ENCODE measurements around the gene SLFN13.
"Not testable (repeated sequence)": the region's sequence is repeated elsewhere in the genome, so short reads cannot be mapped to it uniquely, and the experiment has no call there.

The SLFN13 gene

GRCh38 chr17:35393783-35394182 is 54.8 kb downstream of the SLFN13 start:
- not testable (repeated sequence) for H3K4me1 ChIP-seq (ENCODE audit: control insufficient read depth, insufficient read depth, low read length); H3K36me3 ChIP-seq (ENCODE audit: control insufficient read depth, insufficient read depth, low read length); H3K9ac ChIP-seq (ENCODE audit: low read length); H3K27me3 ChIP-seq (ENCODE audit: control insufficient read depth, insufficient read depth, low read length); H3K27ac ChIP-seq (ENCODE audit: low read depth, low read length); H3K4me3 ChIP-seq (ENCODE audit: low read depth, low read length)
- H3K9me3 ChIP-seq (ENCODE audit: control insufficient read depth, insufficient read depth, low read depth, low read length) = peaks cover 15% of the 10 kb centered on the region

- no peak overlapping the region for H3K27ac ChIP-seq (ENCODE audit: low read depth, low read length)
- H3K4me1 ChIP-seq (ENCODE audit: control insufficient read depth, insufficient read depth, low read length) = no peaks in the 10 kb centered on the region
- H3K9me3 ChIP-seq (ENCODE audit: control insufficient read depth, insufficient read depth, low read depth, low read length) = peaks cover 16% of the 10 kb centered on the region
- H3K27me3 ChIP-seq (ENCODE audit: control insufficient read depth, insufficient read depth, low read length) = no peaks in the 10 kb centered on the region
- no peak overlapping the region for H3K4me3 ChIP-seq (ENCODE audit: low read depth, low read length)
- no peaks in the 10 kb centered on the region for H3K36me3 ChIP-seq (ENCODE audit: control insufficient read depth, insufficient read depth, low read length)
- no peak overlapping the region for H3K9ac ChIP-seq (ENCODE audit: low read length)
Observed at GRCh38 chr17:35390663-35391062, 57.9 kb downstream of the SLFN13 start.

- H3K4me3 ChIP-seq (ENCODE audit: low read depth, low read length) = no peak overlapping the region
- no peaks in the 10 kb centered on the region for H3K4me1 ChIP-seq (ENCODE audit: control insufficient read depth, insufficient read depth, low read length)
- H3K9me3 ChIP-seq (ENCODE audit: control insufficient read depth, insufficient read depth, low read depth, low read length) = peaks cover 16% of the 10 kb centered on the region
- no peaks in the 10 kb centered on the region for H3K27me3 ChIP-seq (ENCODE audit: control insufficient read depth, insufficient read depth, low read length)
- no peak overlapping the region for H3K9ac ChIP-seq (ENCODE audit: low read length)
- no peaks in the 10 kb centered on the region for H3K36me3 ChIP-seq (ENCODE audit: control insufficient read depth, insufficient read depth, low read length)
- H3K27ac ChIP-seq (ENCODE audit: low read depth, low read length) = no peak overlapping the region
Observed at GRCh38 chr17:35390156-35390555, 58.4 kb downstream of the SLFN13 start.

GRCh38 chr17:35387496-35387895 is 61.1 kb downstream of the SLFN13 start:
- H3K4me1 ChIP-seq (ENCODE audit: control insufficient read depth, insufficient read depth, low read length) = no peaks in the 10 kb centered on the region
- H3K36me3 ChIP-seq (ENCODE audit: control insufficient read depth, insufficient read depth, low read length) = no peaks in the 10 kb centered on the region
- H3K4me3 ChIP-seq (ENCODE audit: low read depth, low read length) = no peak overlapping the region
- no peaks in the 10 kb centered on the region for H3K27me3 ChIP-seq (ENCODE audit: control insufficient read depth, insufficient read depth, low read length)
- H3K9ac ChIP-seq (ENCODE audit: low read length) = no peak overlapping the region
- H3K9me3 ChIP-seq (ENCODE audit: control insufficient read depth, insufficient read depth, low read depth, low read length) = peaks cover 13% of the 10 kb centered on the region; the same call in 1 of the 2 replicates
- no peak overlapping the region for H3K27ac ChIP-seq (ENCODE audit: low read depth, low read length)
